ENCODE data around the gene PRSS57.

The PRSS57 gene

DNA sequence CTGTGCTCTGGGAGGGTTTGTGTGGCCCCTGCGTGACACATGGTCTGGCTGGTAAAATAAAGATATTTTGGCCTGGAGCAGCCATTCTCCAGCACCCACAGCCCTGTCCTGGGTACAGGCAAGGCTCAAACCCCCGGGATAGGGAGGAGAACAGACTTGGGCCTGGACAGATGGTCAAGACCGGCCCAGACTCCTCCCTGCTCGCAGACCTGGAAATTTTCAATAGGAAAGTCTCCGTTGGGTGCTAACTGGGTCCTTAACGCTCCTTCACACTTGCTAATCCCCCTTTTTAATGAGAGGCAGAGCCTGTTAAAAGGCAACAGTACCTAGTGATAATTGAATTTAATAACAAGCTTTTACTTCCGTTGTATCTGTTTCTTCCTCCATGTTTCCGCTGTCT, 16.0 kb upstream of the PRSS57 start:
- TF ChIP-seq, protein P1, sequence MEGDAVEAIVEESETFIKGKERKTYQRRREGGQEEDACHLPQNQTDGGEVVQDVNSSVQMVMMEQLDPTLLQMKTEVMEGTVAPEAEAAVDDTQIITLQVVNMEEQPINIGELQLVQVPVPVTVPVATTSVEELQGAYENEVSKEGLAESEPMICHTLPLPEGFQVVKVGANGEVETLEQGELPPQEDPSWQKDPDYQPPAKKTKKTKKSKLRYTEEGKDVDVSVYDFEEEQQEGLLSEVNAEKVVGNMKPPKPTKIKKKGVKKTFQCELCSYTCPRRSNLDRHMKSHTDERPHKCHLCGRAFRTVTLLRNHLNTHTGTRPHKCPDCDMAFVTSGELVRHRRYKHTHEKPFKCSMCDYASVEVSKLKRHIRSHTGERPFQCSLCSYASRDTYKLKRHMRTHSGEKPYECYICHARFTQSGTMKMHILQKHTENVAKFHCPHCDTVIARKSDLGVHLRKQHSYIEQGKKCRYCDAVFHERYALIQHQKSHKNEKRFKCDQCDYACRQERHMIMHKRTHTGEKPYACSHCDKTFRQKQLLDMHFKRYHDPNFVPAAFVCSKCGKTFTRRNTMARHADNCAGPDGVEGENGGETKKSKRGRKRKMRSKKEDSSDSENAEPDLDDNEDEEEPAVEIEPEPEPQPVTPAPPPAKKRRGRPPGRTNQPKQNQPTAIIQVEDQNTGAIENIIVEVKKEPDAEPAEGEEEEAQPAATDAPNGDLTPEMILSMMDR (conservative IDR thresholded peaks at IDR 0.05; ENCODE audit: low read depth, low read length): no peak
- no peak for DNase-seq (ENCODE audit: low read depth)
- H3K4me3 ChIP-seq (ENCODE audit: low read depth, low read length): no peak overlapping the region

DNA sequence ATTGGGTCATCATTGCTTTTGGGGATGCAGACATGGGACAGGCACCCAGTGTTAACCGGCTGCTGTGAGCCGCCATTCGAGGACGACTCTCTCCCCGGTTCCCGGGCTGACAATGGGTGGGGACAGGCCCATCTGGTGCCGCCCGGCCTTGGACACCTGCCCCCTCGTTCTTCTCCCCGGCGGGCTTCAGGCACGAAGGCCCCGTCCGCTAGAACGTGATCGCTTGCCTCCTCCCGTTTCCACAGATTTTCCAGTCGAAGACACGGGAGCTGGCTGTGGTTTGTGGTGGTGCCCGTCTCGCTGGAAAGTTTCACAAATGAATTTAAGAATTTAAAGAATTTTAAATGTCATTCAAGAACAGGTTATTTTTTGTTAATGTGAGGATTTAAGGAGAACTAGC, 15.5 kb upstream of the PRSS57 start:
- no peak overlapping the region for H3K4me3 ChIP-seq (ENCODE audit: low read depth, low read length)
- DNase-seq (ENCODE audit: low read depth): no peak
- TF ChIP-seq, protein P1 (conservative IDR thresholded peaks at IDR 0.05; ENCODE audit: low read depth, low read length): no peak

DNA sequence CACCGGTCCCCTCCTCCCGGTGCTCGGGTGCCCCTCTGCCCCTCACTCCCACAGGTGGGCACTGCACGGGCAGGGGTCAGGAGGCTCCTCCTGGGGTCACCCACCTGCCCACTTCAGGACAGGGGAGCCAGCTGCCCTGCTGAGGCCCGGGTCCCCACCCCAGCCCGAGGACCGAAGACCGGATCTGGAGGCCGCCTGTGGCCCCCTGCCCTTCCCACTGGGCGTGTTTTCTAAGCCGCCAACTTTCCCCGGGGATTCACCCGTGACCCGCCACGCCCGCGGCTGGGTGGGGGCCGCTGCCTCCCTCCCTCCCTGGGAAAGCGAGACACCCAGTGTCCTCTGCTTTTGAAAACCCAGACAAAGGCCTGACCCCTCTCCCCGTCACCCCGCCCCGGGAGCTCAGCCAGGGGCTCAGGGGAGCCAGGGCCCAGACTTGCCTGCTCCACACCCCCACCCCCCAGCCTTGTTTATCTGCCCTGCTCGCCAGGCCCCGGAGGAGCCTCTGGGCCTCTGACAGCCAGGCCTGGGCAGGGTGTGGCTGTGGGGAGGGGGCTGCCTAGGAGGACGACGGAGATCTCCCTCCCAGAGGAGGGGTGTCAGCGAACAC, 14.8 kb upstream of the PRSS57 start:
- TF ChIP-seq, protein P1 (conservative IDR thresholded peaks at IDR 0.05; ENCODE audit: low read depth, low read length): no peak
- no peak for DNase-seq (ENCODE audit: low read depth)
- H3K4me3 ChIP-seq (ENCODE audit: low read depth, low read length): peak overlapping the region; percentile 59

DNA sequence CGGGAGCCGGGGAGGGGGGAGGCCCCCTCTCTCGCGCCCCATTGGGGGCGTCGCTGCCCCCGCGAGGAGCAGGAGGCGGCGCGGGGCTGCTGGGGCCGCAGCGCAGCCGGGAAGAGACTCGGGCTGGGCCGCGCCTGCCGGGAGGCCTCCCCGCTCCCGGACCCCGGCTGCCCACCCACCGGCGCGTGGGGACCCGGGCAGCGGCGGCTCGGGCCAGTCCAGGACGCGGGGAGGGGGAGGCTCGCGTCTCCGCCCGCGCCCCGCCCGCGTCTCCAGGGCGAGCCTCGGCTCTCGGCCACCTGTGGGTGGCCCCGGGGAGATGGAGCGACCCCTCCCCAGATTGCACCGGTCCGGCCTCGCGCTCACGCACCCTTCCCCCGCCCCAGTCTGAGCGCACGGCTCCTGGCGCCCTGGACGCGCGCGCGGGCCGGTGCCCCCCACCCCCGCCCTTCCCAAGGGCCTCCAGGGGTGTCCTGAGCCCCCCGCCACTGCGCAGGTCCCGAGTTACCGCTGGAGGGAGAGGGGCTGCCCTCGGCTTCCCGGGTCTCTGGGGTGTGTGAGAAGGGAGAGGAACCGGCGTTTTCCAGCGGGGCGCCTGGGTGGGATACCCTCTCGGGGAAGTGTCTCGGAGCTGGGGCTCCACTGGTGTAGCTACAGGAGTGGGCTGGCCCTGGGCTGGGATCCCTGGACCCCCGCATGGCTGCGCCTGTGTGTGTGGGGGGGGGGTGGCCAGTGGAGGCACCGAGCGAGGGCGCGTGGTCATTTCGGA, 14.1 kb upstream of the PRSS57 start:
- DNase-seq (ENCODE audit: low read depth): no peak
- peak overlapping the region; percentile 59 for H3K4me3 ChIP-seq (ENCODE audit: low read depth, low read length)
- TF ChIP-seq, protein P1 (conservative IDR thresholded peaks at IDR 0.05; ENCODE audit: low read depth, low read length): no peak

DNA sequence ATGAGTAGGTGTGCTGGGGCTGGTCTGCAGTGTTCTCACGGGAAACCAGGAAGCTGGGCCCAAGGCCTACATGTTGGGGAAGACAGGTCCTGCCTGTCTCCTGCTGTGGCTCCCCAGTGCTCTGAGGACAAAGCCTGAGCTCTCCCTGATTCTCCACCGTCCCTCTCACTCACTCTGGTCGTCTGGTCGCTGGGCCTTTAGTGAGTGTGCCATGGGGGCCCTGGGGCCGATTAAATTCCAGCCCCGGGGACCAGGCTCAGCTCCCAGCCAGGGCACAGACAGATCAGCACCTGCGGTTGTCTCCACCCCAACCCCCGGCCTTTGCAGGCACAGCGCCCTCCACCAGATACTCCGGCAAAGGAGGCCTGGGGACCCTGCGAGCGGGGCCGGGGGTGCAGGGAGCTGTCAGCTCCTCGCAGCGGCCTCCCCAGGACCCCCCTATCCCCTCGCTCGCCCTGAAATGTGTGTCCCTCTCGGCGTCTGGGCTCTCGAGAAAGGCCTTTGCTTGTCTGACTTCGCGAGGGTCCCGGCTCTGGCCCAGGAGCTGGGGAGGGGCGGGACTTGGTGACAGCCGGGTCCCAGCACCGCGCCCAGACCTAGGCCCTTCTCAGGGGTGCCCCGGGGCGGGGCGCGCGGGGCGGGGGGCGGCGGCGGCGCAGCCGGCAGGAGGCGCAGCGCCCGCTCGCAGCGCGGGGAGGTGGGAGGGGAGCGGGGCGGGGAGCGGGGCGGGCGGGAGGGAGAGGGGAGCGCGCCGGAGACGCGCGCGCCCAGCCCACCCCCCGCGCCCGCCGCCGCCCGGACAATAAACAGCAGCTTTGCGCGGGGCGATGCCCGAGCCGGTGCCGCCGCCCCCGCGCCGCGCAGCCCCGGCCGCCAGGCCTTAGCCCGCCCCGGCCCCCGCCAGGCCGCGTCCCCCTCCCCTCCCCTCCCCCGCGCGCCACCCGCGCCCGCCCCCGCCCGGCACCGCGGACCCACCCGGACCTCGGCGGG, 13.2 kb upstream of the PRSS57 start, which contains the start of gene PALM:
Gene PALM, plus strand, starts transcription at position 782 of the 990 bp plus-strand sequence. CDS start 212 bp downstream, outside the sequence.
- TF ChIP-seq, protein P1 (conservative IDR thresholded peaks at IDR 0.05; ENCODE audit: low read depth, low read length): no peak
- no peak for DNase-seq (ENCODE audit: low read depth)
- peak within 1 kb of the TSS; percentile 59 for H3K4me3 ChIP-seq (ENCODE audit: low read depth, low read length)

DNA sequence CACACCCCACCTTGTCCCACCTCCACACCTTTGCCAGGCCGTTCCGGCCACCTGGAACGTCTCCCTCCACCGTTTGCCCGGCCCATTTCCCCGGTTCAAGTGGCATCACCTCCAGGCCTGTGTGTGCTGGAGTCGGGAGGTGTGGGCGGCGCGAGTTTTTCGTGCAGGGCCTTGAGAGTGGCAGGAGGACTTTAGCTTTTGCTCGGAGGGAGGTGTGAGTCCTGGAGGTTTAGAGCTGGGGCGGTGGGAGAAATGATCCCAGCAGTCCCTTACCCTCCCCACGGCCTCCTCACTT, 9.1 kb upstream of the PRSS57 start:
- no peak for DNase-seq (ENCODE audit: low read depth)
- no peak overlapping the region for H3K4me3 ChIP-seq (ENCODE audit: low read depth, low read length)
- TF ChIP-seq, protein P1 (conservative IDR thresholded peaks at IDR 0.05; ENCODE audit: low read depth, low read length): no peak
